ENCODE data around the gene FHIT. TPM values are rescaled to one million over a fixed set of nuclear protein-coding genes. Genes with fewer than 3 reads are reported as not detected.

The FHIT gene
- total RNA-seq, 4 donors from 2014 or later, result 4.6 to 6.1 (median 5.7) TPM

DNA sequence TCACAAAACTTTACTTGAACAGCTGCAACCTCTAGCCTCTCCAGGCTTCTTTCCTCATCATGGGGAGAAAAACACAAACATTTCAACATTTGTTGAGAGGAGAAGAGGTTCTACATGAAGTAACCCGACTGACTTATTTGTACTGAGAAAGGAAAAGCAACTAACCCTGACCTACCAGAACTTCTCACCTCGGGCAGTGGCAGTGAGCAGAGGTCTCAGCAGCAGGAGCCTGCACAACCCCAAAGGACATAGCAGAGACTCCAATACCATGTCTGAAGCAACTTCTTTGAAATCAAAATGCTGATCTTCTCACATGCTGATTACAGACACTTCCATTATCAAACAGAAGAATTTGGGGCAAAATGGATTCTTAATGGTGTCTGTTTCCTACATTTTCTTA, 1115.8 kb downstream of the FHIT start:
- Histone ChIP-seq H3K36me3 (no peaks in the 10 kb centered on the region), H3K4me3 (no peak overlapping the region), H3K9me3 (no peaks in the 10 kb centered on the region), H3K4me1 (peaks cover 4 to 10% (median 5%) of the 10 kb centered on the region in 4 donors), H3K27me3 (no peaks in the 10 kb centered on the region), H3K27ac (replicated peaks in 1 of 4) (no peak overlapping the region)
- 76% methylated on average over 2 of the region's 2 CpGs for WGBS
- DNase-seq (ENCODE audit: extremely low spot score), result peak; percentile 60
- intact Hi-C loops (cut with DNase I), result no loop called here
- TF ChIP-seq, protein P1, sequence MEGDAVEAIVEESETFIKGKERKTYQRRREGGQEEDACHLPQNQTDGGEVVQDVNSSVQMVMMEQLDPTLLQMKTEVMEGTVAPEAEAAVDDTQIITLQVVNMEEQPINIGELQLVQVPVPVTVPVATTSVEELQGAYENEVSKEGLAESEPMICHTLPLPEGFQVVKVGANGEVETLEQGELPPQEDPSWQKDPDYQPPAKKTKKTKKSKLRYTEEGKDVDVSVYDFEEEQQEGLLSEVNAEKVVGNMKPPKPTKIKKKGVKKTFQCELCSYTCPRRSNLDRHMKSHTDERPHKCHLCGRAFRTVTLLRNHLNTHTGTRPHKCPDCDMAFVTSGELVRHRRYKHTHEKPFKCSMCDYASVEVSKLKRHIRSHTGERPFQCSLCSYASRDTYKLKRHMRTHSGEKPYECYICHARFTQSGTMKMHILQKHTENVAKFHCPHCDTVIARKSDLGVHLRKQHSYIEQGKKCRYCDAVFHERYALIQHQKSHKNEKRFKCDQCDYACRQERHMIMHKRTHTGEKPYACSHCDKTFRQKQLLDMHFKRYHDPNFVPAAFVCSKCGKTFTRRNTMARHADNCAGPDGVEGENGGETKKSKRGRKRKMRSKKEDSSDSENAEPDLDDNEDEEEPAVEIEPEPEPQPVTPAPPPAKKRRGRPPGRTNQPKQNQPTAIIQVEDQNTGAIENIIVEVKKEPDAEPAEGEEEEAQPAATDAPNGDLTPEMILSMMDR (IDR thresholded peaks at IDR 0.05), result no peak
- TF ChIP-seq POLR2A (IDR thresholded peaks at IDR 0.05; ENCODE audit: low read depth) (no peak), EP300 (IDR thresholded peaks at IDR 0.05) (no peak), POLR2AphosphoS5 (IDR thresholded peaks at IDR 0.05) (no peak)

DNA sequence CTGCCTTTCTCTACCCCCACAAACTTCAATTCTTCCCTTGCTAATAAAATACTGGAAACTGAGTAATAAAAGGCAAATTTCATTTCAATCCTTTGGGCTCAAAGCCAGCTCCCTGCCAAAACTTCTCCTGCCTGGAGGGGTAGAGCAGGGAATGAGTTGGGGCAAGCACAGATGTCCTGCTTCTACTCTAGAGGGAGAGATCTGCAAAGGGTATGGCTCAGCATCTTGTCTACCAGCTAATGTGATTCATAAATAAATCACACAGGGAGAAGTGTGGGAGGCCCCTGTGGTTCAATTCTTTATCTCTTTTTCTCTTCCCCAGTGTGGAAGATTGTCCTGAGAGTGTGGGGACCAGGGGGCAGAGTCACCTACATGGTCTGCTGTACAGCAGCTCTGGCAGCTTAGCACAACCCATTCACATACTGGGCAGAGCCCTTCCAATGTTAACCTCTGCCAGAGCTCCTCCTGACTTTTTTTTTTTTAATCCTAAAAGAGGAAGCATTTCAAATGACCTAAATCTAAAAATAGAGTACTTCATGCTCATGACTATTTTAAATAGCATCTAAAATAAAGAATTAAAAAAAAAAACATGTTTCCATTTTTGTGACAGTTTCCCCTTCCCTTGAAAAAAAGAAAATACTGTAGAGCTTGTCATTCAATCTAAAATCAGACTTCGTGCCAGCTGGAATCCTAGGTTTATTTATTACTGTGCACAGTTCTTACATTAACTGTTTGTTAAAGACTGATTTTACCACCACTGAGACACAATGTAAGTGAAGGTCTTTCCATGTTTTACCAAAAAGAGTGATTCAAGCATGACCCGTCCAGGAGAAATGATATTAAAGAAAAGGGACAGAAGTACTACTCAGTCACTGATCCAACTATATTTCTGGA, 1117.7 kb downstream of the FHIT start:
- 48% methylated on average over 2 of the region's 2 CpGs for WGBS

DNA sequence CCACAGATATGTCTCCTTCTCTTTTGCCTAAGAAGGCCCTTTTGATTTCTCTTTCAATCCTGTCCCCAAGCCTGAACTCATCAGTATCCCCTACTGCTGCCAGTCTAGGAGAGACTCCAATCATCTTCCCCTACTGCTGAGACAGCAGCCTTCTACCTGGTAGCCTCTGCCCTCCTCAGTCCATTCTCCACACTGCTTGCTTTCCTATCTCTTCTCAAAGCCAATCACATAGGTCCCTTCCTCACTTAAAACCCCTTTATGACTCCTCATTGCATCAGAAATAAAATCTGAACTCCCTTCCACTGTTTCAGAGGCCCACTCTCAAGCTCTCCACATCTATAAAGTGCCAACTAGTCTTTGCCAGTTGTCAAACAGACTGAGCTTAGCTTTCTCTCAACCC, 1119.6 kb downstream of the FHIT start:
- TF ChIP-seq, protein P1 (IDR thresholded peaks at IDR 0.05), result no peak
- no peak for TF ChIP-seq EP300 (IDR thresholded peaks at IDR 0.05)
- no peak for DNase-seq (ENCODE audit: extremely low spot score)
- Histone ChIP-seq H3K4me3 (no peak overlapping the region), H3K27ac (replicated peaks in 1 of 4) (no peak overlapping the region), H3K27me3 (no peaks in the 10 kb centered on the region), H3K4me1 (peaks cover 4 to 10% (median 5%) of the 10 kb centered on the region in 4 donors), H3K9me3 (no peaks in the 10 kb centered on the region), H3K36me3 (no peaks in the 10 kb centered on the region)
- intact Hi-C loops (cut with DNase I), result no loop called here

More for the DNA sequence above, 1117.7 kb downstream of the FHIT start:
- no peak for TF ChIP-seq POLR2AphosphoS5 (IDR thresholded peaks at IDR 0.05)
- no peak for TF ChIP-seq EP300 (IDR thresholded peaks at IDR 0.05)
- Histone ChIP-seq H3K27ac (replicated peaks in 1 of 4) (no peak overlapping the region), H3K27me3 (no peaks in the 10 kb centered on the region), H3K4me3 (no peak overlapping the region), H3K4me1 (peaks cover 4 to 10% (median 5%) of the 10 kb centered on the region in 4 donors), H3K9me3 (no peaks in the 10 kb centered on the region), H3K36me3 (no peaks in the 10 kb centered on the region)
- DNase-seq (ENCODE audit: extremely low spot score), result peak; percentile 64
- intact Hi-C loops (cut with DNase I), result no loop called here

DNA sequence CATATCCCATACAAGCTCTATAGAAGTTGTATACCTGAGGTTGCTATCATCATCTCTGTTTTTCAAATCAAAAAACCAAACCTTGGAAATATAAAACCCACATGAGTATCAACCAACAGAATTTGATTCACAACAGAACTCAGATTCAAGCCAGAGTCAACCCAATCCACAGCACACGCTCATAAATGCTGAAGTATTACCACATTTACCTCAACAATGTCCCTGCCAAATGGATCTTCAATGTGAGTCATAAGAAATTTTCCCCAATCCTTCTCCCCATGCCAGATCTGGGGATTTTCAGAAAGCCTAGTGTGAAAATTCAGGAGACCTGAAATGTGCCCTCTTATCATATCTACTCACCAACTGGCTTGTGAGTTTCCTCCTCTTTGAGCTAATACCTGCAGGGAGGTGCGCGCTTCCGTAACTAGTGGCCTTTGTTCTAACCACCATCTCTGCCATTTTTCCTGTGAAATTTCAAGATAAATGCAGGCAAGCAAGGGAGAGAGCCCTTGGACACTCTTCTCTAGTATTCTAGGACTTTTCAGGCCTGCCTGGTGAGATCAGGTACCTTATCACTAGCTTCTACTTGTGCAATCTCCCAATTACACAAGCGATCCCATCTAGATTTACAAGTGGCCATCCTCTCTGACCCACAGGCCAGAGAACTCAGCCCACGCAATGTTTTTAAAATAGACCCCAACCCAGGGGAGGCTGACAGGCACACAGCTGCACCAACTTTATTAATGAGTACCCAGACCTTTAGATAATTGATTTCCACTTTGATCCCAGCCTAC, 1124.5 kb downstream of the FHIT start:
- WGBS, result 89% methylated on average over 6 of the region's 6 CpGs
- TF ChIP-seq POLR2AphosphoS5 (IDR thresholded peaks at IDR 0.05), result no peak
- TF ChIP-seq EP300 (IDR thresholded peaks at IDR 0.05), result no peak
- TF ChIP-seq, protein P1 (IDR thresholded peaks at IDR 0.05), result no peak
- no peak for TF ChIP-seq POLR2A (IDR thresholded peaks at IDR 0.05; ENCODE audit: low read depth)
- Histone ChIP-seq H3K4me3 (no peak overlapping the region), H3K36me3 (no peaks in the 10 kb centered on the region), H3K9me3 (no peaks in the 10 kb centered on the region), H3K27me3 (no peaks in the 10 kb centered on the region), H3K4me1 (no peaks in the 10 kb centered on the region), H3K27ac (replicated peaks in 1 of 4) (no peak overlapping the region)
- intact Hi-C loops (cut with DNase I), result no loop called here
- no peak for DNase-seq (ENCODE audit: extremely low spot score)

DNA sequence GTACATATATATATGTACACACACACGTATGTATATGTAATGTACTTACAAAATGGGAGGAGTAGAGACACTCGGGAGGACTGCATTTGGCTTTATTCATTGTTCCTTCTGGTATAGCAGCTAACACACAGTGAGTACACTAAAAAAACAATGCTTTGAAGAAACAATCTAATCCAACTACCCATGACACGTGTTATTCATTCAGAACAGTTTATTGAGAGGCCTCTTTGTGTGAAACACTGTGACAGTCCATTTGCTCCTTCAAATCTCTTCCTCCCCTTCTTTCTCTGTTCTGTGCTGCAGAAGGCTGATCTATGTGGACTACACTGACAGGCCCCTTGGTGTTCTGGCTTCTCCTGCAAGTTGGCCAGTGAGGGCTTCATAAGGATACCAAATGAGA, 1125.6 kb downstream of the FHIT start:
- Histone ChIP-seq H3K27me3 (no peaks in the 10 kb centered on the region), H3K4me1 (no peaks in the 10 kb centered on the region), H3K27ac (replicated peaks in 1 of 4) (no peak overlapping the region), H3K4me3 (no peak overlapping the region), H3K36me3 (no peaks in the 10 kb centered on the region), H3K9me3 (no peaks in the 10 kb centered on the region)
- TF ChIP-seq POLR2A (IDR thresholded peaks at IDR 0.05; ENCODE audit: low read depth) (no peak), EP300 (IDR thresholded peaks at IDR 0.05) (no peak), POLR2AphosphoS5 (IDR thresholded peaks at IDR 0.05) (no peak)
- TF ChIP-seq, protein P1 (IDR thresholded peaks at IDR 0.05), result no peak
- intact Hi-C loops (cut with DNase I), result no loop called here
- no peak for DNase-seq (ENCODE audit: extremely low spot score)
- 88% methylated on average over 3 of the region's 3 CpGs for WGBS

Measured in esophagus muscularis mucosa (tissue), 4 donors.